ENCODE measurements around the gene TNNC1. TPM values are rescaled to one million over a fixed set of nuclear protein-coding genes. Genes with fewer than 3 reads are reported as not detected.

Gene TNNC1
- total and polyA plus RNA-seq, 12 donors, result 1.1 to 42.0 (median 6.3) TPM

DNA sequence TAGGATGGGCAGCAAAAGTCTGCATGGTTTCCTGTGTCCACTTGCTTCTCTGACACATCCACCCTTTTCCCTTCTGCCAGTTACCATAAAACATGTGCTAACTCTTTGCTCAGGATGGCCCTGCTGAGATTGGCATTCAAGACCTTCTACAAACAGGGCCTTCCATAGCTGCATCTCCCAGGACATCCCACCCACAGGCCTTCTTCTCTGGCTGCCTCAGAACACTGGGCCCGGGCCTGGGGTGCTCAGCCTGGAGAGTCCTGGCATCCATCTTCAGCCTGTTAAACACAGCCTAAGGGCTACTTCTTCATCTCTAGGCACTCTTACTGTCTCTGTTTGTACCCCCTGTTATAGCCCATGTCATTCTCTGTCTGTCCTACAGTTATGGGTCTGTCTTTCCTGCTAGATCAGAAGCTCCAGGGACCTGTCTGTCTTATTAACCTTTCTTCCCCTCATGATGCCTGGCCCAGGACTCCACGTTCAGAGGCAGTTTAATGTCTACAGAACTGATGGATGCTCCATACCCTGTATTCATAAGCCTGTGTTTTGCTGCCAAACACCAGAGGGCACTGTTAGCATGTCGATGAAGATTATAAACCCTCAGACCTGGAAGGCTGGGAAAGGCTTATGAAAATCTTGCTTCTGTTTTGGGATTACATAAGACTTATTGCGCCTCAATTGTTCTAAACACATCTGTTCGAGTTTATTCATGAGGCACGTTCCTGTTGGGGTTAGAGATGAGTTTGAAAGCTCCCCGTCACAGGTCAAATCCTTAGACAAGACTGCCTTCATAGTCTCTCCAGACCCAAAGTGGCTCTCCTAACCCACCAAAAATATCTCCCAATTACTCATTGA is 25.5 kb downstream of the TNNC1 start:
- peaks cover 5 to 10% of the 10 kb centered on the region in 2 donors for H3K4me1 ChIP-seq (replicated peaks in 1 of 2)
- no peaks in the 10 kb centered on the region for H3K9me3 ChIP-seq (replicated peaks in 1 of 3)
- intact Hi-C loops (cut with DNase I), result no loop called here
- no peaks in the 10 kb centered on the region for H3K36me3 ChIP-seq (replicated peaks in 1 of 2)
- DNase-seq, result peak; percentile 62 to 89 (median 70)
- no peaks in the 10 kb centered on the region for H3K27me3 ChIP-seq
- WGBS, 4 donors, result 9 to 20% (median 12%) methylated on average over 7 of the region's 7 CpGs
- peak overlapping the region in 1 of 5 donors; percentile 3 for H3K27ac ChIP-seq
- TF ChIP-seq, protein P1, sequence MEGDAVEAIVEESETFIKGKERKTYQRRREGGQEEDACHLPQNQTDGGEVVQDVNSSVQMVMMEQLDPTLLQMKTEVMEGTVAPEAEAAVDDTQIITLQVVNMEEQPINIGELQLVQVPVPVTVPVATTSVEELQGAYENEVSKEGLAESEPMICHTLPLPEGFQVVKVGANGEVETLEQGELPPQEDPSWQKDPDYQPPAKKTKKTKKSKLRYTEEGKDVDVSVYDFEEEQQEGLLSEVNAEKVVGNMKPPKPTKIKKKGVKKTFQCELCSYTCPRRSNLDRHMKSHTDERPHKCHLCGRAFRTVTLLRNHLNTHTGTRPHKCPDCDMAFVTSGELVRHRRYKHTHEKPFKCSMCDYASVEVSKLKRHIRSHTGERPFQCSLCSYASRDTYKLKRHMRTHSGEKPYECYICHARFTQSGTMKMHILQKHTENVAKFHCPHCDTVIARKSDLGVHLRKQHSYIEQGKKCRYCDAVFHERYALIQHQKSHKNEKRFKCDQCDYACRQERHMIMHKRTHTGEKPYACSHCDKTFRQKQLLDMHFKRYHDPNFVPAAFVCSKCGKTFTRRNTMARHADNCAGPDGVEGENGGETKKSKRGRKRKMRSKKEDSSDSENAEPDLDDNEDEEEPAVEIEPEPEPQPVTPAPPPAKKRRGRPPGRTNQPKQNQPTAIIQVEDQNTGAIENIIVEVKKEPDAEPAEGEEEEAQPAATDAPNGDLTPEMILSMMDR (IDR thresholded peaks at IDR 0.05), result peak; percentile 52 to 84 (median 84)
- no peak for TF ChIP-seq POLR2A (IDR thresholded peaks at IDR 0.05)
- no peak overlapping the region for H3K4me3 ChIP-seq

DNA sequence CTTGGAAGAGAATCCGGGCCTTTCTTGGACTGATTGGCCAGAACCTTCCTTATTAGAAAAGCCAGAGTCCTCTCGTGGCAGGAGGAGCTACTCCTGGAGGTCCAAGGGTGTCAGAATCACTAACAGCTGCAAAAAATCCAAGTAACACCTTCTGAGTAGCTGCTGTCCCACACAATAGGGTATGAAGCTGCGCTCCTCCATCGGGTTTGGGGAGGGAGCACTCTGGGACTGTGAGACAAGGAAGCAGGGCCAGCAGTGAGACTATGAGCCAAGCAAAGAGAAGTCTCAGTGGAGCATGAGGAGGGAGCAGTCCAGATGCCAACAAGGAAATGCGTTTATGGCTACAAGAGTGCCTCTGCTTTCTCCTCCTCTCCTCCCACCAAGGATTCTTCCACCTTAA is 30.7 kb downstream of the TNNC1 start:
- H3K27me3 ChIP-seq, result no peaks in the 10 kb centered on the region
- H3K4me1 ChIP-seq (replicated peaks in 1 of 2), result no peaks in the 10 kb centered on the region
- H3K9me3 ChIP-seq (replicated peaks in 1 of 3), result no peaks in the 10 kb centered on the region
- TF ChIP-seq, protein P1 (IDR thresholded peaks at IDR 0.05), result no peak
- TF ChIP-seq POLR2A (IDR thresholded peaks at IDR 0.05), result no peak
- DNase-seq, result peak in 2 of 7 donors; percentile 3 to 6
- no peaks in the 10 kb centered on the region for H3K36me3 ChIP-seq (replicated peaks in 1 of 2)
- no peak overlapping the region for H3K4me3 ChIP-seq
- no peak overlapping the region for H3K27ac ChIP-seq
- 66 to 77% (median 72%) methylated on average over 2 to 5 of the region's 5 CpGs for WGBS, 4 donors
- intact Hi-C loops (cut with DNase I), result no loop called here

DNA sequence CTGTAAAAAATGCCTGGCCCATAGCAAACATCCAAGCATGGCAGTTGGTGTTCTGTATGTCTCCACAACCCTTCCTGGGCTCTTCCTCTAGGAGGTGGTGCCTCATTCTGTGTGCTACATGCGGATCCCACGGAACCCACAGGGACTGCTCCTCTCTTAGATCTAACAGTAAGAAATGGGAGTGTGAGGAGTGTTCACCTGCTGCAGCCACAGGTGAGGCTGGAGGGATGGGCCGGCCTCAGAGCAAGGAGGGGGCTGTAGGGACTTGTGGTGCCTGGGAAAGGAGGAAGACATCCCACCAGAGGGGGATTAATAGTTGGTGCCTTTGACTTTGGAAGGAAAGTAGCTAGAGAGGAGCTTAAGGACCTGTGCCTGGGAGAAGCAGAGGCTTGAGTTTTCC is 31.2 kb downstream of the TNNC1 start:
- no peak overlapping the region for H3K4me3 ChIP-seq
- no peaks in the 10 kb centered on the region for H3K27me3 ChIP-seq
- H3K4me1 ChIP-seq (replicated peaks in 1 of 2), result no peaks in the 10 kb centered on the region
- no peak for DNase-seq
- WGBS, 4 donors, result 88 to 97% (median 92%) methylated on average over 3 of the region's 3 CpGs
- no peak overlapping the region for H3K27ac ChIP-seq
- no peaks in the 10 kb centered on the region for H3K9me3 ChIP-seq (replicated peaks in 1 of 3)
- intact Hi-C loops (cut with DNase I), result no loop called here
- no peaks in the 10 kb centered on the region for H3K36me3 ChIP-seq (replicated peaks in 1 of 2)
- TF ChIP-seq, protein P1 (IDR thresholded peaks at IDR 0.05), result no peak
- TF ChIP-seq POLR2A (IDR thresholded peaks at IDR 0.05), result no peak

DNA sequence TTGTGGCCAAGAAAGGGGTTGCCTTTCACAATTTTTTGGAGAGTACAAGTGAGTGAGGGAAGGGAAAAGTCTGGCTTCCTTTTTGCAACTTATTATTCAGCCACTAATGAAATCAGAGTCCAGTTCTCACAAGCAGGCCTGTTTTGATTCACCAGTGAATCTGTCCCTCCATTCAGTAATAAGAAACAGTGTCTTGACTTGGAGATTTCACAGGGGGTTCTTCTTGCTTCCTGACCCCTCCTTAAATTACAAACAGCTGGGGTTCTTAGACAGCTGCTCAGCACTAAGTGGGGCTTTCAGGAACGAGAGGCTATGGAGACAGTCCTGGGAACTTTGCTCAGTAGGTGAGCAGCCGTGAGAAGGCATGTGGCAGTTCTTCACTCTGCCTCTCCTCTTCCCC is 33.5 kb downstream of the TNNC1 start:
- H3K27me3 ChIP-seq, result no peaks in the 10 kb centered on the region
- DNase-seq, result no peak
- H3K36me3 ChIP-seq (replicated peaks in 1 of 2), result no peaks in the 10 kb centered on the region
- intact Hi-C loops (cut with DNase I), result no loop called here
- WGBS, 4 donors, result 87 to 93% (median 91%) methylated on average over 2 of the region's 2 CpGs
- TF ChIP-seq POLR2A (IDR thresholded peaks at IDR 0.05), result no peak
- TF ChIP-seq, protein P1 (IDR thresholded peaks at IDR 0.05), result no peak
- no peaks in the 10 kb centered on the region for H3K4me1 ChIP-seq (replicated peaks in 1 of 2)
- H3K4me3 ChIP-seq, result no peak overlapping the region
- no peaks in the 10 kb centered on the region for H3K9me3 ChIP-seq (replicated peaks in 1 of 3)
- no peak overlapping the region for H3K27ac ChIP-seq

Measured in adrenal gland (tissue), 12 donors.